Measurements from ENCODE around the gene PODXL2.
"Not testable (repeated sequence)": the region's sequence is repeated elsewhere in the genome, so short reads cannot be mapped to it uniquely, and the experiment has no call there.

Gene PODXL2

GRCh38 chr3:127630811-127631714, 2.1 kb downstream of the PODXL2 start:
- no peak for DNase-seq

- no peak for DNase-seq
Measured at GRCh38 chr3:127632035-127632820, 3.2 kb downstream of the PODXL2 start.

- no peak for DNase-seq
Measured at GRCh38 chr3:127634653-127635052, 5.7 kb downstream of the PODXL2 start.

- no peak for DNase-seq
Measured at GRCh38 chr3:127637546-127637945, 8.6 kb downstream of the PODXL2 start.

- no peak for DNase-seq
Measured at GRCh38 chr3:127637971-127638370, 9.0 kb downstream of the PODXL2 start.

GRCh38 chr3:127639173-127640041, 10.4 kb downstream of the PODXL2 start:
- DNase-seq, result no peak

GRCh38 chr3:127640042-127640355, 11.0 kb downstream of the PODXL2 start:
- DNase-seq, result no peak

GRCh38 chr3:127644641-127645370, 15.8 kb downstream of the PODXL2 start:
- DNase-seq, result no peak

- DNase-seq, result no peak
Measured at GRCh38 chr3:127645371-127646015, 16.5 kb downstream of the PODXL2 start.

- no peak for DNase-seq
Measured at GRCh38 chr3:127646501-127647046, 17.6 kb downstream of the PODXL2 start.

- DNase-seq, result no peak
Measured at GRCh38 chr3:127647166-127647844, 18.3 kb downstream of the PODXL2 start.

GRCh38 chr3:127647845-127648204, 18.8 kb downstream of the PODXL2 start:
- no peak for DNase-seq

GRCh38 chr3:127650236-127650635, 21.3 kb downstream of the PODXL2 start:
- DNase-seq, result no peak

GRCh38 chr3:127651516-127652172, 22.7 kb downstream of the PODXL2 start:
- no peak for DNase-seq

GRCh38 chr3:127652246-127652995, 23.4 kb downstream of the PODXL2 start:
- DNase-seq, result peak; percentile 71

GRCh38 chr3:127654374-127654773, 25.4 kb downstream of the PODXL2 start:
- peak; percentile 34 for DNase-seq

- not testable (repeated sequence) for DNase-seq
Measured at GRCh38 chr3:127654993-127655392, 26.0 kb downstream of the PODXL2 start.

- DNase-seq, result peak; percentile 41
Measured at GRCh38 chr3:127655641-127656040, 26.7 kb downstream of the PODXL2 start.

GRCh38 chr3:127656906-127657305, 27.9 kb downstream of the PODXL2 start:
- DNase-seq, result no peak

GRCh38 chr3:127658234-127658633, 29.2 kb downstream of the PODXL2 start:
- no peak for DNase-seq
